SK-MEL-5 (cell line): Measurements from ENCODE around the gene KRTAP4-6. TPM values are rescaled to one million over a fixed set of nuclear protein-coding genes. Genes with fewer than 3 reads are reported as not detected.

Experiments
- small RNA-seq, 2 experiments: library from RNA; depleted of rRNA; stranded (forward); fragments of <200 nt; gene quantifications; one replicate each; pipeline ENCODE3, GENCODE V24; 2014
- total RNA-seq: library from RNA; depleted of rRNA; stranded (reverse); fragments of >200 nt; shearing (Covaris generic); gene quantifications from 2 replicates; pipeline ENCODE4 v1.2.3, GENCODE V29; 2014; rRNA removed

KRTAP4-6 gene
- total RNA-seq, 1 experiment from 2014 or later, result not detected

Small RNA genes within 50 kb of the gene (small RNA-seq; reads per million reads assigned to genes)
- gene KRTAP4-17P, result 0 reads per million in 2 experiments

Other genes starting within 250 kb of the KRTAP4-6 start
- not detected in 2 replicates for gene KRT23, start 202.9 kb downstream of the KRTAP4-6 start, total RNA-seq
- gene KRT39, start 173.6 kb downstream of the KRTAP4-6 start, total RNA-seq, result not detected in 2 replicates
- not detected in 2 replicates for gene KRT40, start 156.2 kb downstream of the KRTAP4-6 start, total RNA-seq
- not detected in 2 replicates for gene KRTAP3-3, start 146.4 kb downstream of the KRTAP4-6 start, total RNA-seq
- not detected in 2 replicates for gene KRTAP3-2, start 140.6 kb downstream of the KRTAP4-6 start, total RNA-seq
- not detected in 2 replicates for gene KRTAP3-1, start 131.4 kb downstream of the KRTAP4-6 start, total RNA-seq
- gene KRTAP1-5, start 113.3 kb downstream of the KRTAP4-6 start, total RNA-seq, result not detected in 2 replicates
- not detected in 2 replicates for gene KRTAP1-4, start 110.3 kb downstream of the KRTAP4-6 start, total RNA-seq
- not detected in 2 replicates for gene KRTAP1-3, start 105.7 kb downstream of the KRTAP4-6 start, total RNA-seq
- not detected in 2 replicates for gene KRTAP1-1, start 99.1 kb downstream of the KRTAP4-6 start, total RNA-seq
- not detected in 2 replicates for gene KRTAP2-1, start 93.2 kb downstream of the KRTAP4-6 start, total RNA-seq
- not detected in 2 replicates for gene KRTAP2-2, start 85.3 kb downstream of the KRTAP4-6 start, total RNA-seq
- gene KRTAP2-3, start 80.4 kb downstream of the KRTAP4-6 start, total RNA-seq, result not detected in 2 replicates
- not detected in 2 replicates for gene KRTAP2-4, start 74.7 kb downstream of the KRTAP4-6 start, total RNA-seq
- gene KRTAP4-7, start 56.4 kb downstream of the KRTAP4-6 start, total RNA-seq, result not detected in 2 replicates
- gene KRTAP4-8, start 42.4 kb downstream of the KRTAP4-6 start, total RNA-seq, result not detected in 2 replicates
- gene KRTAP4-16, start 38.3 kb downstream of the KRTAP4-6 start, total RNA-seq, result not detected in 2 replicates
- gene KRTAP4-9, start 35.2 kb downstream of the KRTAP4-6 start, total RNA-seq, result not detected in 2 replicates
- not detected in 2 replicates for gene KRTAP4-11, start 22.2 kb downstream of the KRTAP4-6 start, total RNA-seq
- not detected in 2 replicates for gene KRTAP4-12, start 16.4 kb downstream of the KRTAP4-6 start, total RNA-seq
- gene KRTAP4-5, start 9.3 kb upstream of the KRTAP4-6 start, total RNA-seq, result not detected in 2 replicates
- not detected in 2 replicates for gene KRTAP4-4, start 20.2 kb upstream of the KRTAP4-6 start, total RNA-seq
- not detected in 2 replicates for gene KRTAP4-3, start 27.7 kb upstream of the KRTAP4-6 start, total RNA-seq
- not detected in 2 replicates for gene KRTAP4-2, start 37.7 kb upstream of the KRTAP4-6 start, total RNA-seq
- gene KRTAP4-1, start 44.4 kb upstream of the KRTAP4-6 start, total RNA-seq, result not detected in 2 replicates
- not detected in 2 replicates for gene KRTAP9-1, start 49.3 kb upstream of the KRTAP4-6 start, total RNA-seq
- gene KRTAP9-2, start 86.1 kb upstream of the KRTAP4-6 start, total RNA-seq, result not detected in 2 replicates
- gene KRTAP9-3, start 91.9 kb upstream of the KRTAP4-6 start, total RNA-seq, result not detected in 2 replicates
- not detected in 2 replicates for gene KRTAP9-8, start 97.5 kb upstream of the KRTAP4-6 start, total RNA-seq
- not detected in 2 replicates for gene KRTAP9-4, start 109.1 kb upstream of the KRTAP4-6 start, total RNA-seq
- gene KRTAP9-9, start 114.8 kb upstream of the KRTAP4-6 start, total RNA-seq, result not detected in 2 replicates
- not detected in 2 replicates for gene KRTAP9-6, start 124.8 kb upstream of the KRTAP4-6 start, total RNA-seq
- gene KRTAP9-7, start 135.2 kb upstream of the KRTAP4-6 start, total RNA-seq, result not detected in 2 replicates
- not detected in 2 replicates for gene KRTAP29-1, start 162.3 kb upstream of the KRTAP4-6 start, total RNA-seq
- gene KRTAP16-1, start 168.8 kb upstream of the KRTAP4-6 start, total RNA-seq, result not detected in 2 replicates
- gene KRTAP17-1, start 175.2 kb upstream of the KRTAP4-6 start, total RNA-seq, result not detected in 2 replicates
- gene KRT33A, start 210.3 kb upstream of the KRTAP4-6 start, total RNA-seq, result not detected in 2 replicates
- gene KRT33B, start 229.3 kb upstream of the KRTAP4-6 start, total RNA-seq, result not detected in 2 replicates
- not detected in 2 replicates for gene KRT34, start 241.8 kb upstream of the KRTAP4-6 start, total RNA-seq